NCI-H82 treated with DMSO at 0.1 percent for 48 hours (cell line): ENCODE data around the gene OR10Z1.

Source experiments
- DNase-seq: peaks from one replicate; lab custom pipeline; 2025; ENCODE audit not compliant: unreplicated experiment; lab: John Stamatoyannopoulos, UW

Gene OR10Z1, protein sequence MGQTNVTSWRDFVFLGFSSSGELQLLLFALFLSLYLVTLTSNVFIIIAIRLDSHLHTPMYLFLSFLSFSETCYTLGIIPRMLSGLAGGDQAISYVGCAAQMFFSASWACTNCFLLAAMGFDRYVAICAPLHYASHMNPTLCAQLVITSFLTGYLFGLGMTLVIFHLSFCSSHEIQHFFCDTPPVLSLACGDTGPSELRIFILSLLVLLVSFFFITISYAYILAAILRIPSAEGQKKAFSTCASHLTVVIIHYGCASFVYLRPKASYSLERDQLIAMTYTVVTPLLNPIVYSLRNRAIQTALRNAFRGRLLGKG

GRCh38 chr1:158604968-158605367 lies at the start of gene OR10Z1:
OR10Z1 (plus strand) TSS chr1:158605268; CDS start chr1:158606439, 1,171 bp downstream.
- no peak for DNase-seq

GRCh38 chr1:158559696-158560095 lies 45.4 kb upstream of the OR10Z1 start:
- DNase-seq, result no peak

GRCh38 chr1:158563853-158564252 lies 41.2 kb upstream of the OR10Z1 start:
- no peak for DNase-seq

DNA sequence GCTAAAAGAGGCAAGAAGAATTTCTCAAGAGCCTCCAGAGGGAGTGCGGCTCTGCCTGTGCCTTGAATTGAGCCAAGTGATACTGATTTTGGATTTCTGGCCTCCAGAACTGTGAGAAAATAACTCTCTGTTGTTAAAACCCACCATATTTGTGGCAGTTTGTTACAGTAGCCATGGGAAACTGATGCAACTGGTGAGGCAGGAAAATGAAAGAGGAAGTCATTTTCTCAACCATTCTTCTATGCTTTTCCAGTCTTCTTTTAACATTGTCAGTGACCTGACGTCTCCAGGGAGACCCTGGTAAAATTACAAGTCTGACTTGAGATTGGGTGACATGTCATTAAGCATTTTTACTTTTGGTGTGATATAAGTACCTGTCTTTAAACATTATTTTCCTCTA lies 40.5 kb upstream of the OR10Z1 start:
- no peak for DNase-seq

DNA sequence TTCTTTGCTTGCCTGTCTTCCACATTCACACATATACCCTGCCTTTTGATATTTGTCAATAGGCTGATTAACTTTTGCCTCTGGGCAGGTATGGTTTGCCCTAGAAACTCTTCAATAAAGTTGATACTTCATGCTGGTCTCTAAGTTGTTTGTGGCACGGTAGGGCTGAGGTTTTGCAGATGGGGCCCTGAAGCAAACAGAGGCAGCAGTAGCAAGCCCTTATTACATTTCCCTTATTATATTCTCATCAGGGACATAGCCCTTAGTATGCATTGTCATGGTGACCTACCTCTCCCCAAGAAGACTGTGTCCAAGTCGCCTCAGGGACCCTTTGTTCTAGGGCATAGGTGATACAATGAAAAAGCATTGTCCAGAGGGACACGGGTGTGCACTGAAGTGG lies 34.6 kb upstream of the OR10Z1 start, which contains the start of gene OR6P1:
OR6P1 (minus strand) TSS at position 101 of the 400 bp plus-strand sequence. CDS start 6,976 bp downstream, outside the sequence.
- DNase-seq, result no peak

GRCh38 chr1:158572226-158572625 lies 32.8 kb upstream of the OR10Z1 start:
- no peak for DNase-seq

DNA sequence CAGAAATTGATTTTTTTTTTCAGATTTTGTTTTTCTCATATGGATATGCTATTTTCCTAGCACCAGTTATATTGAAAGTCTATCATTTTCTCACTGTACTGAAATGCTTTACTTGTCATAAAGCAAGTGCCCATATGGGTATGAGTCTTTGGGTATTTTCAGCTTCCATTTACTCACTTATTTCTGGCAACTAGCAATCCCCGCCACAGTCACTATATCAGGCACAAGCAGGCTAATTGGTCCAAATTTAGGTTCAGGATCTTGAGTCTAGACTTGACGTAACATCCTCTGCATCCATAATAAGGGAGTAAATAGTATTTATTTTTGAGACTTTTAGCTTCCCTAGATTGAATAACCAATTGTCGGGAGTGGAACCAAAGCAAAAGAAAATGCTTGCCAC lies 27.5 kb upstream of the OR10Z1 start:
- no peak for DNase-seq

GRCh38 chr1:158579733-158580132 lies 25.3 kb upstream of the OR10Z1 start, which contains the start of gene OR10X1:
OR10X1 (minus strand) TSS chr1:158579899; CDS start chr1:158579899, 0 bp downstream.
- no peak for DNase-seq

DNA sequence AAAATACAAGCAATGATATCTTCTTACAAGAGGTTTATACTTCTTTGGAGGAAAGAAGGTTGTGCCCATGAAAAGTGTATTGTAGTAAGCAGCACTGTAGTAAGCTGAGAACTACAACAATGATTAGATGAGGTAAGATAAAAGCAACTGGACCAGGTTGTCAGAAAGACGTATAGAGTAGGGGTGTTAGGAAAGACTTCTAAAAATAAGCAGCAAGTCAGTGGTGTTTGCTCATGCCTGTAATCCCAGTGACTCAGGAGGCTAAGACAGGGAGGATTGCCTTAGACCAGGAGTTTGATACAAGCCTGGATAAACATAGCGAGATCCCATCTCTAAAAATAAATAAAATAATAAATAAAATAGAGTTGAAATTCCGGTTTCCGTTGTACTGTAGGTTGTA lies 21.1 kb upstream of the OR10Z1 start:
- no peak for DNase-seq

DNA sequence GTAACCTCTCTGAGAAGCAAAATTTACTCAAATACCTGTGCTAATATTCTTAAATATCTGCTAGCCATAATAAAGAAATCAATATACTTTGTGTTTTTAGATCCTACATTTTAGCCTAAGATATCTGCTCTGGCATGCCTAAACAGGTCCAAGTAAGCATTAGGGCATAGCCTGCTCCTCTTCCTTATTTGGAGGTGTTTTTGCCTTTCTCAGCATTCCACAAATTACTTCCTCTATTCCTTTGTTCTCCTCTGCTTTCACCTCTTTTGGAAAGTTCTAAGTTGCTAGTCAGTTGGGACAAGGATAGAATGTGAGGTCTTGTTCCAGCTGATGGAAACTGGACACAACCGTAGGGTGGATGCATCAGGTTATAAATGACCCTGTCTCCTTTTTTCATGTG lies 18.1 kb upstream of the OR10Z1 start:
- no peak for DNase-seq

- DNase-seq, result no peak
Observed at GRCh38 chr1:158600735-158601134, 4.3 kb upstream of the OR10Z1 start.

GRCh38 chr1:158607296-158607695 lies 2.2 kb downstream of the OR10Z1 start:
- no peak for DNase-seq

- no peak for DNase-seq
Observed at GRCh38 chr1:158611916-158612315, 6.8 kb downstream of the OR10Z1 start.

DNA sequence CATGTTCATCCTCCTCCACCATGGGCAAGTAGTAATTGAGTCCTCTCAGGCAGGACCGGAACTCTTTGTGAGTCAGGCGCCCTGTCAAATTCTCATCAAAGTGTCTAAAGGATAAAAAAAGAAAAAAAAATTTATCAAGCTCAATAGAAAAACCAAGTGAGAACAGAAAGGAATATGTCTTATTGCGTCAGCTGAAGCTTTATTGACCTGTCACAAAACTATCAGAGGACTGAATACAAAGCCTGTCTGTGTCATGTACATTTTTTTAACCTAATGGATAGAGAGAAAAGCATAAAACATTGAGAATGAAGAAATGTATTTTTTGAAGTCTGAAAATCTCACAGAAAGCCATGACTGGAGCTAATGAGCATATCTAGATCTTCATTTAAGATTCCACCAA lies 8.7 kb downstream of the OR10Z1 start:
- DNase-seq, result no peak

- DNase-seq, result no peak
Observed at GRCh38 chr1:158638146-158638545, 33.1 kb downstream of the OR10Z1 start.

DNA sequence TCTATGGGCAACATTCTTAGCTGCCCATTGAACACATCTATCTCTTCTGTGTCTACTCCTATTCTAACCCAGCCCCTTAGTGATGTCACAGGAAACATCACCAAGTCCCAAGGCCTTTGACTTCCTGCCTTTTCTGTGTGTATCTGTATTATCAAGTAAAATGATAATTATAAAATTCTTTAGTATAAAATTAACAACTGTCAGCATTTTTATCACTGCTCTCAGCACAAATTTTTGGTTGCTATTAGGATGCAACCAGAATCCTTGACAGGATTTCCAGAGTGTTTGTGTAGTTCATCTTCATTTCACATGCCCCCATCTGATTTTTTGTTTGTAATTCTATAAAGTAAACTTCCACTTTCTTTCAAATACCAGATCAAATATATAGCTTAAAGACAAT lies 33.8 kb downstream of the OR10Z1 start:
- no peak for DNase-seq

- DNase-seq, result no peak
Observed at GRCh38 chr1:158644449-158644848, 39.4 kb downstream of the OR10Z1 start.

DNA sequence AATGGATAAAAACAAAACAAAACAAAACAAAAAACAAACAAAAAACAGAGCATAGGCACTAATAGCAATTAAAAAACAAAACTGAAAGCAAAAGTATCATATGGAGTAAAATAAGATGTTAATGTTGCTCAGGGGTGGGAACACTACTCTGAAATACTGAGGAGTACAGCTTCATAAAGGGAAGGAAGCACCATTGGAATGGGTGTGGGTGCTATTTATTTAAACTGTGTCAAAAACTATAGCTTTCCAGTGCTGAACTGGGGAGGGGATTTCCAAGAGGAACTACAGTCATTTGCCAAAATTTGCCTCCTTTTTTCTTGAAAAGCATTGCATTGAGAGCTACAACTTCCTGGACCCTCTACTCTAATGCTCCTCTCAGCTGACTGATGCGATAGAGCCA lies 41.4 kb downstream of the OR10Z1 start:
- no peak for DNase-seq

GRCh38 chr1:158649052-158649451 lies 44.0 kb downstream of the OR10Z1 start:
- no peak for DNase-seq

- DNase-seq, result no peak
Observed at GRCh38 chr1:158652721-158653334, 47.8 kb downstream of the OR10Z1 start.

GRCh38 chr1:158654086-158654485 lies 49.0 kb downstream of the OR10Z1 start:
- no peak for DNase-seq

GRCh38 chr1:158654571-158654970 lies 49.5 kb downstream of the OR10Z1 start:
- DNase-seq, result no peak
